ENCODE data around the gene ANGPTL2. TPM values are rescaled to one million over a fixed set of nuclear protein-coding genes. Genes with fewer than 3 reads are reported as not detected.
A peak's percentile ranks its signal among the peaks of the same experiment; 100 is the strongest.

The ANGPTL2 gene
- polyA plus RNA-seq, 1 of the 3 experiments (the other 2 are of a cell fraction), result 12.3 TPM

GRCh38 chr9:127129073-127129717 lies 6.8 kb upstream of the ANGPTL2 start:
- no peaks in the 10 kb centered on the region for H3K27me3 ChIP-seq (ENCODE audit: insufficient read depth)
- 79% methylated on average over 5 of the region's 5 CpGs for WGBS (ENCODE audit: low lambda C conversion rate)
- no peak overlapping the region for H3K4me2 ChIP-seq
- H3K4me1 ChIP-seq (ENCODE audit: control insufficient read depth in 1 of 2, insufficient read depth in 2 of 2, low read depth in 1 of 2, low read length in 1 of 2), result peaks cover 14 to 46% of the 10 kb centered on the region in 2 experiments; a peak in 3 of 4 replicates
- no peaks in the 10 kb centered on the region for H3K79me2 ChIP-seq (ENCODE audit: insufficient read depth)
- no peaks in the 10 kb centered on the region for H3K36me3 ChIP-seq (replicated peaks in 1 of 2; ENCODE audit: control insufficient read depth in 1 of 2, insufficient read depth in 2 of 2, low read length in 1 of 2)
- no peaks in the 10 kb centered on the region for H4K20me1 ChIP-seq (ENCODE audit: insufficient read depth)
- no peaks in the 10 kb centered on the region for H3K9me2 ChIP-seq
- peak overlapping the region in 1 of 2 experiments; percentile 82; a peak in 2 of 4 replicates for H3K27ac ChIP-seq (ENCODE audit: low read depth in 2 of 2, low read length in 1 of 2)
- no peak for DNase-seq
- CTCF ChIA-PET, result interaction anchor here (0.6 to 2.2 kb wide), 7 partner anchors 8 to 268 kb away, joined by 3 to 10 read pairs (median 3); partner anchors contain the start of gene ZBTB34
- H2AFZ ChIP-seq (ENCODE audit: low read depth), result no peak overlapping the region
- no peaks in the 10 kb centered on the region for H3F3A ChIP-seq (replicated peaks; ENCODE audit: insufficient read depth)
- no peak overlapping the region for H3K9ac ChIP-seq
- no peak overlapping the region for H3K4me3 ChIP-seq (ENCODE audit: low read depth in 2 of 2, low read length in 1 of 2)
- TF ChIP-seq EP300 (IDR thresholded peaks at IDR 0.05; ENCODE audit: borderline replicate concordance in 1 of 2, low read depth in 1 of 2, low read length in 1 of 2), result peak in 1 of 2 experiments; percentile 14; a peak in 1 of 4 replicates
- no peak for TF ChIP-seq RCOR1 (IDR thresholded peaks at IDR 0.05; ENCODE audit: low read length)
- peak; percentile 83; the same call in 1 of the 2 replicates for TF ChIP-seq GATA2 (CRISPR knock-in tag; IDR thresholded peaks at IDR 0.05)
- H3K9me3 ChIP-seq, result no peaks in the 10 kb centered on the region
- POLR2A ChIA-PET, result interaction anchor here (0.6 to 0.9 kb wide), 2 partner anchors 23 to 270 kb away, joined by 3 read pairs; no protein-coding TSS in a partner anchor

- peaks cover 12 to 48% of the 10 kb centered on the region in 2 experiments; a peak in 3 of 4 replicates for H3K4me1 ChIP-seq (ENCODE audit: control insufficient read depth in 1 of 2, insufficient read depth in 2 of 2, low read depth in 1 of 2, low read length in 1 of 2)
- no peaks in the 10 kb centered on the region for H3K79me2 ChIP-seq (ENCODE audit: insufficient read depth)
- H3K9me3 ChIP-seq, result no peaks in the 10 kb centered on the region
- peak overlapping the region in 1 of 2 experiments; percentile 82; a peak in 2 of 4 replicates for H3K27ac ChIP-seq (ENCODE audit: low read depth in 2 of 2, low read length in 1 of 2)
- no peaks in the 10 kb centered on the region for H4K20me1 ChIP-seq (ENCODE audit: insufficient read depth)
- no peaks in the 10 kb centered on the region for H3K27me3 ChIP-seq (ENCODE audit: insufficient read depth)
- no peaks in the 10 kb centered on the region for H3K9me2 ChIP-seq
- ChIA-PET CTCF (interaction anchor here (0.8 to 2.2 kb wide), 6 partner anchors 8 to 188 kb away, joined by 3 to 10 read pairs (median 4); no protein-coding TSS in a partner anchor), POLR2A (interaction anchor here (0.6 to 0.9 kb wide), 2 partner anchors 22 to 269 kb away, joined by 3 read pairs; no protein-coding TSS in a partner anchor)
- H3K36me3 ChIP-seq (replicated peaks in 1 of 2; ENCODE audit: control insufficient read depth in 1 of 2, insufficient read depth in 2 of 2, low read length in 1 of 2), result no peaks in the 10 kb centered on the region
- TF ChIP-seq EZH2phosphoT487 (IDR thresholded peaks at IDR 0.05; ENCODE audit: borderline replicate concordance, low read depth) (no peak), JUND (IDR thresholded peaks at IDR 0.05) (no peak), FOXJ3 (CRISPR knock-in tag; IDR thresholded peaks at IDR 0.05) (no peak), TCF12 (IDR thresholded peaks at IDR 0.05) (no peak)
- no peak overlapping the region for H3K4me2 ChIP-seq
- H3F3A ChIP-seq (replicated peaks; ENCODE audit: insufficient read depth), result no peaks in the 10 kb centered on the region
- 85% methylated on average over 8 of the region's 9 CpGs for WGBS (ENCODE audit: low lambda C conversion rate)
- H2AFZ ChIP-seq (ENCODE audit: low read depth), result no peak overlapping the region
- DNase-seq, result no peak
- H3K4me3 ChIP-seq (ENCODE audit: low read depth in 2 of 2, low read length in 1 of 2), result no peak overlapping the region
- H3K9ac ChIP-seq, result no peak overlapping the region
These were observed 6.1 kb upstream of the ANGPTL2 start for GRCh38 chr9:127128341-127129072.

- H3F3A ChIP-seq (replicated peaks; ENCODE audit: insufficient read depth), result no peaks in the 10 kb centered on the region
- H3K79me2 ChIP-seq (ENCODE audit: insufficient read depth), result peaks cover 4% of the 10 kb centered on the region; the same call in 1 of the 2 replicates
- H3K9me3 ChIP-seq, result no peaks in the 10 kb centered on the region
- no peak overlapping the region for H3K4me2 ChIP-seq
- H3K27ac ChIP-seq (ENCODE audit: low read depth in 2 of 2, low read length in 1 of 2), result no peak overlapping the region
- H3K9me2 ChIP-seq, result no peaks in the 10 kb centered on the region
- no peak for DNase-seq
- no peak overlapping the region for H3K4me3 ChIP-seq (ENCODE audit: low read depth in 2 of 2, low read length in 1 of 2)
- ChIA-PET CTCF (interaction anchor here (1.5 kb wide), 1 partner anchor 12 kb away, joined by 4 read pairs; no protein-coding TSS in a partner anchor), POLR2A (no interaction called here)
- H3K4me1 ChIP-seq (ENCODE audit: control insufficient read depth in 1 of 2, insufficient read depth in 2 of 2, low read depth in 1 of 2, low read length in 1 of 2), result peaks cover 14 to 55% of the 10 kb centered on the region in 2 experiments; a peak in 3 of 4 replicates
- no peaks in the 10 kb centered on the region for H3K27me3 ChIP-seq (ENCODE audit: insufficient read depth)
- H4K20me1 ChIP-seq (ENCODE audit: insufficient read depth), result no peaks in the 10 kb centered on the region
- H3K36me3 ChIP-seq (replicated peaks in 1 of 2; ENCODE audit: control insufficient read depth in 1 of 2, insufficient read depth in 2 of 2, low read length in 1 of 2), result no peaks in the 10 kb centered on the region
- no peak overlapping the region for H3K9ac ChIP-seq
- TF ChIP-seq TEAD4 (IDR thresholded peaks at IDR 0.05; ENCODE audit: borderline replicate concordance, insufficient read depth) (no peak), RCOR1 (IDR thresholded peaks at IDR 0.05; ENCODE audit: low read length) (no peak), USF1 (IDR thresholded peaks at IDR 0.05; ENCODE audit: borderline replicate concordance, low read depth) (no peak), CHD2 (IDR thresholded peaks at IDR 0.05; ENCODE audit: low read length, partially characterized antibody) (no peak), PBX3 (IDR thresholded peaks at IDR 0.05) (no peak), USF2 (IDR thresholded peaks at IDR 0.05; ENCODE audit: borderline replicate concordance, low read depth, low read length) (no peak)
- 96% methylated on average over 1 of the region's 1 CpG for WGBS (ENCODE audit: low lambda C conversion rate)
- no peak overlapping the region for H2AFZ ChIP-seq (ENCODE audit: low read depth)
These were observed 4.5 kb upstream of the ANGPTL2 start for GRCh38 chr9:127126971-127127370.

Measured in SK-N-SH (cell line).